Lung (tissue), 13 donors: Measurements from ENCODE around the gene PPP2R1A. TPM values are rescaled to one million over a fixed set of nuclear protein-coding genes. Genes with fewer than 3 reads are reported as not detected.

ENCODE experiments used
- ATAC-seq: fragments of 200-7000 bp; cut with Tn5 transposase; one replicate; pipeline ENCODE4 v1.9.1; 2020; ENCODE audit warnings: moderate number of reproducible peaks; ENCODE audit not compliant: insufficient read depth, low FRiP score
- DNase-seq, 3 donors: peaks; one replicate each; pipeline ENCODE4 v3.0.0-alpha.2; 2013 to 2017
- H3K27ac ChIP-seq, 2 donors: one replicate each; pipeline ENCODE4 v1.5.1; 2013; ENCODE audit warnings: mild to moderate bottlenecking in 2 of 2, moderate library complexity in 2 of 2, control low read depth in 1 of 2, inconsistent platforms in 1 of 2, low read depth in 1 of 2, low read length in 1 of 2
- H3K27me3 ChIP-seq, 3 donors: one replicate each; pipeline ENCODE4 v1.5.1; 2013; ENCODE audit warnings: low read length in 2 of 3; ENCODE audit not compliant: control insufficient read depth in 3 of 3, insufficient read depth in 3 of 3
- H3K36me3 ChIP-seq, 4 donors: one replicate each; pipeline ENCODE4 v1.5.1; 2013; ENCODE audit warnings: low read length in 4 of 4, mild to moderate bottlenecking in 1 of 4, moderate library complexity in 1 of 4; ENCODE audit not compliant: control insufficient read depth in 4 of 4, insufficient read depth in 4 of 4
- H3K4me1 ChIP-seq, 5 donors: one replicate each; pipeline ENCODE4 v1.5.1; 2013; ENCODE audit warnings: low read length in 5 of 5, mild to moderate bottlenecking in 2 of 5, moderate library complexity in 1 of 5; ENCODE audit not compliant: control insufficient read depth in 5 of 5, insufficient read depth in 5 of 5
- H3K4me3 ChIP-seq: one replicate; pipeline ENCODE4 v1.5.1; 2013; ENCODE audit warnings: mild to moderate bottlenecking, control low read depth, moderate library complexity
- H3K9ac ChIP-seq, 2 donors: one replicate each; pipeline ENCODE4 v1.5.1; 2013; ENCODE audit warnings: low read length in 2 of 2, control low read depth in 1 of 2; ENCODE audit not compliant: insufficient read depth in 1 of 2
- H3K9me3 ChIP-seq, 4 donors: one replicate each; pipeline ENCODE4 v1.5.1; 2013; ENCODE audit warnings: low read length in 3 of 4, mild to moderate bottlenecking in 1 of 4, moderate library complexity in 1 of 4; ENCODE audit not compliant: control insufficient read depth in 4 of 4, insufficient read depth in 3 of 4
- CTCF ChIP-seq: IDR thresholded peaks from 2 replicates; pipeline ENCODE4 v1.5.1; 2012; ENCODE audit warnings: mild to moderate bottlenecking; ENCODE audit errors: control extremely low read depth, extremely low read depth
- WGBS, 2 donors: extraction: QIAGEN DNeasy Blood & Tissue Kit; methylation state at CpG; one replicate each; pipeline ENCODE4 v1.1.7; 2013; 5-methylcytosine and 5-hydroxymethylcytosine counted together
- polyA plus RNA-seq, 2 donors: library from polyadenylated mRNA; stranded (reverse); fragments of 200-250 nt; gene quantifications; one replicate each; pipeline ENCODE4 v1.2.1, GENCODE V29; 2013
- small RNA-seq: library from RNA; depleted of rRNA; stranded (forward); fragments of <200 nt; gene quantifications from one replicate; pipeline ENCODE3, GENCODE V24; 2014; ENCODE audit warnings: low replicate concordance
- total RNA-seq, 2 donors: library from RNA; depleted of rRNA in 1 of 2; stranded (reverse); fragments of >200 nt in 1 of 2; gene quantifications; one replicate each; pipeline ENCODE4 v1.2.1, GENCODE V29; 2014 to 2021
- donor health status: control.
- donor health status: control.
- donor health status: Bipolar disorder and iron deficiency.
- donor health status: healthy.
- donor health status: DM: yes; HTN: yes; CAD: no.

Gene PPP2R1A
- total and polyA plus RNA-seq, 4 donors = 117 to 250 (median 169) TPM

- 87 to 95% methylated on average over 5 of the region's 5 CpGs for WGBS, 2 donors
Measured at GRCh38 chr19:52274191-52274590, 84.3 kb downstream of the PPP2R1A start.

GRCh38 chr19:52275988-52276387, 86.1 kb downstream of the PPP2R1A start:
- H3K27me3 ChIP-seq = no peaks in the 10 kb centered on the region
- no peak overlapping the region for H3K9ac ChIP-seq
- 86 to 97% methylated on average over 5 of the region's 5 CpGs for WGBS, 2 donors
- no peak for TF ChIP-seq CTCF
- H3K4me3 ChIP-seq = no peak overlapping the region
- H3K4me1 ChIP-seq = peaks cover 0 to 5% (median 4%) of the 10 kb centered on the region in 5 donors
- no peak for ATAC-seq
- H3K36me3 ChIP-seq = peaks cover 0 to 12% (median 6%) of the 10 kb centered on the region in 4 donors
- DNase-seq = no peak
- H3K9me3 ChIP-seq = peaks cover 0 to 23% (median 1%) of the 10 kb centered on the region in 4 donors
- no peak overlapping the region for H3K27ac ChIP-seq

More at GRCh38 chr19:52274191-52274590, 84.3 kb downstream of the PPP2R1A start:
- ATAC-seq (no peak), DNase-seq (no peak)
- no peak for TF ChIP-seq CTCF
- Histone ChIP-seq H3K4me3 (no peak overlapping the region), H3K27ac (no peak overlapping the region), H3K36me3 (peaks cover 0 to 16% (median 9%) of the 10 kb centered on the region in 4 donors), H3K9me3 (peaks cover 0 to 23% (median 1%) of the 10 kb centered on the region in 4 donors), H3K9ac (no peak overlapping the region), H3K27me3 (no peaks in the 10 kb centered on the region), H3K4me1 (peaks cover 0 to 12% (median 7%) of the 10 kb centered on the region in 5 donors)

- no peak for TF ChIP-seq CTCF
- ATAC-seq (no peak), DNase-seq (no peak)
Measured at GRCh38 chr19:52277471-52277870, 87.6 kb downstream of the PPP2R1A start.

More at GRCh38 chr19:52277471-52277870, 87.6 kb downstream of the PPP2R1A start:
- Histone ChIP-seq H3K4me3 (no peak overlapping the region), H3K27me3 (no peaks in the 10 kb centered on the region), H3K4me1 (peaks cover 0 to 1% (median 0%) of the 10 kb centered on the region in 5 donors), H3K36me3 (peaks cover 0 to 10% (median 9%) of the 10 kb centered on the region in 4 donors), H3K9ac (no peak overlapping the region), H3K27ac (no peak overlapping the region), H3K9me3 (peaks cover 0 to 24% (median 1%) of the 10 kb centered on the region in 4 donors)
- WGBS, 2 donors = 79 to 85% methylated on average over 6 of the region's 6 CpGs

Small RNA genes lying within 50 kb of the gene (small RNA-seq; reads per million reads assigned to genes)
- gene MIR6801 (not detected), gene RF00019 (not detected), gene RPL37P23 (0.10 reads per million)

Other genes with a start within 250 kb of the PPP2R1A start
- 10 to 100 TPM in 1 of 2 donors, 1 to 10 TPM in 1; 8.7 to 14.4 TPM for gene ZNF350, start 203.2 kb upstream of the PPP2R1A start, total RNA-seq
- 1 to 10 TPM; 7.3 to 8.2 TPM for gene ZNF350, start 203.2 kb upstream of the PPP2R1A start, polyA plus RNA-seq
- gene ZNF615, start 181.8 kb upstream of the PPP2R1A start, total RNA-seq = 10 to 100 TPM in 1 of 2 donors, 1 to 10 TPM in 1; 7.5 to 39.9 TPM
- 1 to 10 TPM; 3.0 to 3.4 TPM for gene ZNF615, start 181.8 kb upstream of the PPP2R1A start, polyA plus RNA-seq
- gene ZNF614, start 161.7 kb upstream of the PPP2R1A start, total RNA-seq = 10 to 100 TPM in 1 of 2 donors, 1 to 10 TPM in 1; 6.7 to 15.1 TPM
- 1 to 10 TPM; 3.0 to 3.6 TPM for gene ZNF614, start 161.7 kb upstream of the PPP2R1A start, polyA plus RNA-seq
- 10 to 100 TPM; 10.9 to 17.0 TPM for gene ZNF432, start 141.2 kb upstream of the PPP2R1A start, total RNA-seq
- 10 to 100 TPM in 1 of 2 donors, 1 to 10 TPM in 1; 2.8 to 14.9 TPM for gene ZNF432, start 141.2 kb upstream of the PPP2R1A start, polyA plus RNA-seq
- 10 to 100 TPM; 18.2 to 30.4 TPM for gene ZNF841, start 94.3 kb upstream of the PPP2R1A start, total RNA-seq
- 10 to 100 TPM in 1 of 2 donors, 1 to 10 TPM in 1; 5.5 to 13.4 TPM for gene ZNF841, start 94.3 kb upstream of the PPP2R1A start, polyA plus RNA-seq
- gene ZNF616, start 50.1 kb upstream of the PPP2R1A start, total RNA-seq = 10 to 100 TPM in 1 of 2 donors, 1 to 10 TPM in 1; 7.2 to 18.0 TPM
- 1 to 10 TPM; 2.6 to 3.3 TPM for gene ZNF616, start 50.1 kb upstream of the PPP2R1A start, polyA plus RNA-seq
- 10 to 100 TPM; 15.1 to 20.6 TPM for gene ZNF836, start 18.4 kb upstream of the PPP2R1A start, total RNA-seq
- gene ZNF836, start 18.4 kb upstream of the PPP2R1A start, polyA plus RNA-seq = 1 to 10 TPM; 3.0 to 4.3 TPM
- gene ZNF766, start 79.5 kb downstream of the PPP2R1A start, total RNA-seq = 10 to 100 TPM; 11.5 to 14.9 TPM
- 1 to 10 TPM; 3.2 to 5.4 TPM for gene ZNF766, start 79.5 kb downstream of the PPP2R1A start, polyA plus RNA-seq
- 10 to 100 TPM in 1 of 2 donors, 1 to 10 TPM in 1; 8.3 to 10.9 TPM for gene ZNF480, start 107.1 kb downstream of the PPP2R1A start, total RNA-seq
- 10 to 100 TPM in 1 of 2 donors, 1 to 10 TPM in 1; 3.5 to 10.8 TPM for gene ZNF480, start 107.1 kb downstream of the PPP2R1A start, polyA plus RNA-seq
- gene ZNF610, start 146.2 kb downstream of the PPP2R1A start, total RNA-seq = 1 to 10 TPM; 1.4 to 9.4 TPM
- 1 to 10 TPM in 1 of 2 donors, under 1 TPM in 1; 0.96 to 1.3 TPM for gene ZNF610, start 146.2 kb downstream of the PPP2R1A start, polyA plus RNA-seq
- gene ZNF880, start 179.9 kb downstream of the PPP2R1A start, total RNA-seq = 10 to 100 TPM; 12.5 to 27.4 TPM
- gene ZNF880, start 179.9 kb downstream of the PPP2R1A start, polyA plus RNA-seq = 1 to 10 TPM; 7.8 to 9.0 TPM
- 10 to 100 TPM; 20.8 to 69.1 TPM for gene ZNF528, start 207.8 kb downstream of the PPP2R1A start, total RNA-seq
- 1 to 10 TPM; 5.0 to 8.9 TPM for gene ZNF528, start 207.8 kb downstream of the PPP2R1A start, polyA plus RNA-seq
- under 1 TPM; 0.18 to 0.20 TPM for gene ZNF534, start 239.1 kb downstream of the PPP2R1A start, total RNA-seq
- under 1 TPM; 0.06 to 0.08 TPM for gene ZNF534, start 239.1 kb downstream of the PPP2R1A start, polyA plus RNA-seq